PC-3 (cell line): ENCODE measurements around the gene GFRA1. TPM values are rescaled to one million over a fixed set of nuclear protein-coding genes. Genes with fewer than 3 reads are reported as not detected.

ENCODE experiments used
- ATAC-seq: fragments of 200-7000 bp; cut with Tn5 transposase; 2 replicates; pipeline ENCODE4 v1.9.1; 2020; ENCODE audit warnings: mild to moderate bottlenecking, moderate library complexity
- BruUV-seq: library from RNA; stranded (reverse); fragments of 400-500 nt; replicated peaks from 2 replicates; lab custom pipeline; 2021; lab: Mats Ljungman, UMichigan
- CTCF ChIA-PET: fragments of 300-600 bp; sonication (Branson Sonifier 250); formaldehyde crosslinking; loops from one replicate; lab custom pipeline; 2022; ENCODE audit warnings: antibody characterized with exemption; lab: Charles Lee
- POLR2A ChIA-PET: fragments of 300-600 bp; sonication (Branson Sonifier 250); formaldehyde crosslinking; loops from one replicate; lab custom pipeline; 2022; ENCODE audit warnings: antibody characterized with exemption; ENCODE audit not compliant: unreplicated experiment; lab: Charles Lee
- DNase-seq: peaks from one replicate; pipeline ENCODE4 v3.0.0-alpha.2; 2015
- H2AFZ ChIP-seq: fragments of 300-600 bp; sonication (generic); 2 replicates; pipeline ENCODE4 v1.6.0; 2016; ENCODE audit warnings: antibody characterized with exemption, low read length
- H3F3A ChIP-seq: fragments of 300-600 bp; sonication (generic); one replicate; pipeline ENCODE4 v1.6.0; 2017; ENCODE audit warnings: antibody characterized with exemption, low read length, control low read depth, mild to moderate bottlenecking; ENCODE audit not compliant: unreplicated experiment
- H3K27ac ChIP-seq: fragments of 300-600 bp; sonication (generic); 2 replicates; pipeline ENCODE4 v1.5.1; 2016; ENCODE audit warnings: mild to moderate bottlenecking, low read length
- H3K27me3 ChIP-seq: fragments of 300-600 bp; sonication (generic); 2 replicates; pipeline ENCODE4 v1.6.1; 2016; ENCODE audit warnings: low read length, mixed read lengths
- H3K36me3 ChIP-seq: fragments of 300-600 bp; sonication (generic); 2 replicates; pipeline ENCODE4 v1.6.1; 2016; ENCODE audit warnings: low read depth, mixed run types, low read length, mixed read lengths
- H3K4me1 ChIP-seq: fragments of 300-600 bp; sonication (generic); 2 replicates; pipeline ENCODE4 v1.5.1; 2016; ENCODE audit warnings: low read length; ENCODE audit not compliant: insufficient read depth
- H3K4me2 ChIP-seq: fragments of 300-600 bp; sonication (generic); 2 replicates; pipeline ENCODE4 v1.6.0; 2016; ENCODE audit warnings: low read length
- H3K4me3 ChIP-seq: fragments of 300-600 bp; sonication (generic); 2 replicates; pipeline ENCODE4 v1.5.1; 2016; ENCODE audit warnings: mild to moderate bottlenecking, low read length, mixed read lengths
- H3K79me2 ChIP-seq: fragments of 300-600 bp; sonication (generic); 2 replicates; pipeline ENCODE4 v1.6.1; 2017; ENCODE audit warnings: low read length, mixed read lengths
- H3K9ac ChIP-seq: fragments of 300-600 bp; sonication (generic); 2 replicates; pipeline ENCODE4 v1.6.0; 2016; ENCODE audit warnings: mild to moderate bottlenecking, low read length
- H3K9me2 ChIP-seq: fragments of 300-600 bp; sonication (generic); replicated peaks from 2 replicates; pipeline ENCODE4 v1.6.1; 2016; ENCODE audit warnings: mixed run types, low read length, mixed read lengths
- H3K9me3 ChIP-seq: fragments of 300-600 bp; sonication (generic); 2 replicates; pipeline ENCODE4 v1.6.1; 2016; ENCODE audit warnings: low read length, mixed read lengths
- H4K20me1 ChIP-seq: fragments of 300-600 bp; sonication (generic); 2 replicates; pipeline ENCODE4 v1.6.1; 2016; ENCODE audit warnings: low read length, mixed read lengths
- EZH2 ChIP-seq: fragments of 300-600 bp; sonication (generic); IDR thresholded peaks from one replicate; pipeline ENCODE4 v1.6.1; 2017; ENCODE audit warnings: antibody characterized with exemption, mild to moderate bottlenecking, low read length; ENCODE audit not compliant: unreplicated experiment
- EZH2phosphoT487 ChIP-seq: fragments of 300-600 bp; sonication (generic); IDR thresholded peaks from 2 replicates; pipeline ENCODE4 v1.6.1; 2018; ENCODE audit warnings: mild to moderate bottlenecking, antibody characterized with exemption, low read length, borderline replicate concordance
- intact Hi-C: fragments of 100-400 bp; cut with micrococcal nuclease; formaldehyde crosslinking; loops from 2 replicates; pipeline ENCODE4 v1.9.0; 2023
- total RNA-seq: library from RNA; depleted of rRNA; stranded (reverse); fragments of >200 nt; gene quantifications from 2 replicates; pipeline ENCODE4 v1.2.3, GENCODE V29; 2014
- TF ChIP-seq, protein P1 (sequence below): fragments of 300-600 bp; sonication (generic); conservative IDR thresholded peaks from 2 replicates; pipeline ENCODE4 v1.5.1; 2017; ENCODE audit warnings: antibody characterized with exemption, low read depth, mild to moderate bottlenecking, low read length

Gene GFRA1
- total RNA-seq, 1 experiment from 2014 or later = not detected

DNA sequence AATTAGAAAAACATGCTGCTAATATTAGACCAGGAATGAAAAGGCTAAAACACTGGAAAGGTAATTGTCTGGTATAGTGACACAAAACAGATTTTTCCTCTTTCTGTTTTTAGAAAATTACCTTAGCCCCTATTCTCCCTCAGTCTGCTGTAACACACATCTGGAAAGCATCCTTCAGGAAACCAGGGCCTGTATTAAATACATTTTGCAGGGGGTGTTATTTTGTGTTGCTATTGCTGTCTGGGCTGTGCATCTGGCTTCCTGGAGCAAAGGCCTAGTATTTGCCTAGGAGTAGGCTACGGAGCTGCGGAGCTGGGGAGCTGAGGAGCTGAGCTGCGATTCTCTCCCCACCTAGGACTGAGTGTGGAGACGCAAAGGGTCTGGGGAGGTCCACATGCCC, 169.3 kb downstream of the GFRA1 start:
- ChIA-PET POLR2A (no interaction called here), CTCF (no interaction called here)
- H3K9me3 ChIP-seq = no peaks in the 10 kb centered on the region
- H3K9ac ChIP-seq = no peak overlapping the region
- no peaks in the 10 kb centered on the region for H3K79me2 ChIP-seq
- TF ChIP-seq EZH2phosphoT487 (no peak), EZH2 (no peak)
- TF ChIP-seq, protein P1, sequence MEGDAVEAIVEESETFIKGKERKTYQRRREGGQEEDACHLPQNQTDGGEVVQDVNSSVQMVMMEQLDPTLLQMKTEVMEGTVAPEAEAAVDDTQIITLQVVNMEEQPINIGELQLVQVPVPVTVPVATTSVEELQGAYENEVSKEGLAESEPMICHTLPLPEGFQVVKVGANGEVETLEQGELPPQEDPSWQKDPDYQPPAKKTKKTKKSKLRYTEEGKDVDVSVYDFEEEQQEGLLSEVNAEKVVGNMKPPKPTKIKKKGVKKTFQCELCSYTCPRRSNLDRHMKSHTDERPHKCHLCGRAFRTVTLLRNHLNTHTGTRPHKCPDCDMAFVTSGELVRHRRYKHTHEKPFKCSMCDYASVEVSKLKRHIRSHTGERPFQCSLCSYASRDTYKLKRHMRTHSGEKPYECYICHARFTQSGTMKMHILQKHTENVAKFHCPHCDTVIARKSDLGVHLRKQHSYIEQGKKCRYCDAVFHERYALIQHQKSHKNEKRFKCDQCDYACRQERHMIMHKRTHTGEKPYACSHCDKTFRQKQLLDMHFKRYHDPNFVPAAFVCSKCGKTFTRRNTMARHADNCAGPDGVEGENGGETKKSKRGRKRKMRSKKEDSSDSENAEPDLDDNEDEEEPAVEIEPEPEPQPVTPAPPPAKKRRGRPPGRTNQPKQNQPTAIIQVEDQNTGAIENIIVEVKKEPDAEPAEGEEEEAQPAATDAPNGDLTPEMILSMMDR = no peak
- no peak overlapping the region for H2AFZ ChIP-seq
- H3F3A ChIP-seq = no peaks in the 10 kb centered on the region
- H3K36me3 ChIP-seq = no peaks in the 10 kb centered on the region
- no peak overlapping the region for H3K27ac ChIP-seq
- no TSS peak for BruUV-seq
- H3K27me3 ChIP-seq = no peaks in the 10 kb centered on the region
- H3K4me1 ChIP-seq = no peaks in the 10 kb centered on the region
- H4K20me1 ChIP-seq = no peaks in the 10 kb centered on the region
- H3K9me2 ChIP-seq = no peaks in the 10 kb centered on the region
- ATAC-seq = no peak
- intact Hi-C loops = no loop called here
- DNase-seq = no peak
- H3K4me3 ChIP-seq = no peak overlapping the region
- no peak overlapping the region for H3K4me2 ChIP-seq

DNA sequence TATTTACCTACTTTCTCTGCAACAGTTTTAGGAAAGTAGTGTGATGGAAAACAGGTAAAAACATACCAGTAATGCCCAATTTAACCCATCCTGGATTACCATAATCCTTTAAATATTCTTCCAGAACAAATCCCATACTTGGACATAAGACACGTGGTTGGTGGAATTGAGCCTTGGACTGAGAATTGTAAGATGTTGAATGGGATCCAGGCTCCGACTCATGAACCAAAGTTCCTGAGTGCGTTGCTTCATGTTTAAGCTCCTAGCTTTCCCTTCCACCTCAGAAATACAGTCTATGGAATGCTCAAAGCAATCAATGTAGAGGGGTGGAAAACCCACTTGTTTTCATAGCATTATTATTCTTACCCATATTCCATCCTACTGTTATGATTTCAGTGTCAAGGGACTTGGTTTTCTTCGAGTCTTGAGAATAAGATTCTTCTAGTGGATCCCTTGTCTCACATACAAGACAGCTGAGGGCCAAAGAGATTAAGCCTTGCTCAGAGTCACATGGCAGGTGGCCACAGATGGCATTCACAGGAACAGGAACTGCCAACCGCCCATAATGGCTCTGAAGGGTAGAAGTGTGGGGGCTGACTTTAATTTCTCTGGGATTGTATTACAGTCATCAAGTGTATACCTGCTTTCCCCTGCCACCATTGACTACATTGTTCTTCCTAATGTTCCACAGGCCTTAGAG, 171.2 kb downstream of the GFRA1 start:
- Histone ChIP-seq H3K27ac (no peak overlapping the region), H4K20me1 (no peaks in the 10 kb centered on the region), H3K4me1 (no peaks in the 10 kb centered on the region), H3K4me3 (no peak overlapping the region), H3K9ac (no peak overlapping the region), H3K4me2 (no peak overlapping the region), H3K27me3 (no peaks in the 10 kb centered on the region), H2AFZ (no peak overlapping the region), H3K36me3 (no peaks in the 10 kb centered on the region), H3K9me3 (no peaks in the 10 kb centered on the region), H3F3A (no peaks in the 10 kb centered on the region), H3K9me2 (no peaks in the 10 kb centered on the region), H3K79me2 (no peaks in the 10 kb centered on the region)
- ChIA-PET CTCF (no interaction called here), POLR2A (no interaction called here)
- intact Hi-C loops = no loop called here
- no TSS peak for BruUV-seq
- no peak for TF ChIP-seq EZH2
- TF ChIP-seq, protein P1 = no peak
- no peak for TF ChIP-seq EZH2phosphoT487
- DNase-seq = no peak
- no peak for ATAC-seq

DNA sequence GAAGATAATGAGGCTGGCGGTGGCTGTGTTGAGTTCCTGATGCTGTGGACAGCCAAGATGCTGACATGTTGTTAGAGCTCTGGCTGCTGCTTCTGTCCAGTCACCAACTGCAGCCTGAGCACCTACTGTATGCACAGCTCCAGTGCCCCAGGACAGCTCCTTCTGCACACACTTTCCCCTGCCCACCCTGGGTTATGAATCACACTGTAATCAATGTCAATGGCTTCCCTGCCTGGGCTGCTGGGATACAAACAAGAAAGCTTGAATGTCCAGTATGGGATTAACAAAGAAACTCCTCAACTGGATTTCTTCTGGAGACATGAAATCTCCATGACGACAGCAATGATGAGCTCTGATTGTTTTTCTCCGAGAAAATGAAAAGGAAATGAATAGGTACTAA, 172.0 kb downstream of the GFRA1 start:
- intact Hi-C loops = no loop called here
- no TSS peak for BruUV-seq
- DNase-seq = no peak
- H3K9me3 ChIP-seq = no peaks in the 10 kb centered on the region
- no peak overlapping the region for H2AFZ ChIP-seq
- H3K9me2 ChIP-seq = no peaks in the 10 kb centered on the region
- ChIA-PET POLR2A (no interaction called here), CTCF (no interaction called here)
- no peak overlapping the region for H3K9ac ChIP-seq
- H3K4me1 ChIP-seq = no peaks in the 10 kb centered on the region
- H3F3A ChIP-seq = no peaks in the 10 kb centered on the region
- H3K27ac ChIP-seq = no peak overlapping the region
- H3K4me3 ChIP-seq = no peak overlapping the region
- TF ChIP-seq, protein P1 = no peak
- no peak for TF ChIP-seq EZH2
- no peak for TF ChIP-seq EZH2phosphoT487
- H3K79me2 ChIP-seq = no peaks in the 10 kb centered on the region
- no peaks in the 10 kb centered on the region for H4K20me1 ChIP-seq
- H3K4me2 ChIP-seq = no peak overlapping the region
- no peaks in the 10 kb centered on the region for H3K36me3 ChIP-seq
- no peak for ATAC-seq
- 0 out of 2 replicates have a peak, but pooled peaks cover 1% of the 10 kb centered on the region for H3K27me3 ChIP-seq
